SU-DHL-6 (cell line): ENCODE results near the gene C20orf96.

ENCODE experiments used
- H2AFZ ChIP-seq: fragments of 200-600 bp; sonication (generic); 2 replicates; pipeline ENCODE4 v1.6.1; 2014; ENCODE audit warnings: low read depth, mild to moderate bottlenecking, moderate library complexity, mixed read lengths, antibody characterized with exemption, low read length; ENCODE audit not compliant: severe bottlenecking
- H3F3A ChIP-seq: fragments of 200-600 bp; shearing (Covaris generic); 2 replicates; pipeline ENCODE4 v1.6.0; 2016; ENCODE audit warnings: antibody characterized with exemption, mild to moderate bottlenecking; ENCODE audit not compliant: insufficient read depth
- H3K27ac ChIP-seq: fragments of 200-600 bp; sonication (generic); 2 replicates; pipeline ENCODE4 v1.5.1; 2016; ENCODE audit warnings: low read depth, mild to moderate bottlenecking, low read length, moderate library complexity, mixed read lengths
- H3K27me3 ChIP-seq: fragments of 200-600 bp; sonication (generic), shearing (Covaris generic); 2 replicates; pipeline ENCODE4 v1.6.0; 2014; ENCODE audit warnings: mild to moderate bottlenecking, low read length
- H3K36me3 ChIP-seq: fragments of 200-600 bp; sonication (generic); 2 replicates; pipeline ENCODE4 v1.6.1; 2014; ENCODE audit warnings: mild to moderate bottlenecking, low read length, mixed read lengths
- H3K4me2 ChIP-seq: fragments of 300-600, 200-600 bp; shearing (Covaris generic), sonication (generic); 2 replicates; pipeline ENCODE4 v1.6.0; 2014; ENCODE audit warnings: low read length, low read depth, mild to moderate bottlenecking; ENCODE audit not compliant: poor library complexity, severe bottlenecking
- H3K4me3 ChIP-seq: fragments of 200-600 bp; sonication (generic); 2 replicates; pipeline ENCODE4 v1.5.1; 2014; ENCODE audit warnings: antibody characterized with exemption, low read length, mild to moderate bottlenecking, mixed read lengths; ENCODE audit not compliant: insufficient read depth, poor library complexity, severe bottlenecking
- H3K79me2 ChIP-seq: fragments of 200-600 bp; sonication (generic); 2 replicates; pipeline ENCODE4 v1.6.1; 2014; ENCODE audit warnings: mild to moderate bottlenecking, low read length, moderate library complexity; ENCODE audit not compliant: insufficient read depth
- H3K9ac ChIP-seq: fragments of 200-600 bp; sonication (generic); 2 replicates; pipeline ENCODE4 v1.7.0; 2014; ENCODE audit warnings: mild to moderate bottlenecking, low read length
- H3K9me2 ChIP-seq: fragments of 200-600 bp; sonication (generic); replicated peaks from 2 replicates; pipeline ENCODE4 v1.6.1; 2014; ENCODE audit warnings: low read length; ENCODE audit not compliant: insufficient read depth
- H3K9me3 ChIP-seq: fragments of 200-600 bp; sonication (generic); 2 replicates; pipeline ENCODE4 v1.6.1; 2014; ENCODE audit warnings: low read length, mixed read lengths; ENCODE audit not compliant: insufficient read depth
- H4K20me1 ChIP-seq: fragments of 200-600 bp; sonication (generic); 2 replicates; pipeline ENCODE4 v1.6.1; 2014; ENCODE audit warnings: low read depth, mild to moderate bottlenecking, antibody characterized with exemption, low read length, moderate library complexity, mixed read lengths
- EZH2phosphoT487 ChIP-seq: fragments of 200-600 bp; sonication (generic), shearing (Covaris generic); conservative IDR thresholded peaks from 2 replicates; pipeline ENCODE4 v1.6.1; 2018; ENCODE audit warnings: mild to moderate bottlenecking, antibody characterized with exemption, low read length, moderate library complexity, mixed read lengths
- TF ChIP-seq, protein P1 (sequence below): fragments of 200-600 bp; sonication (generic); IDR thresholded peaks from one replicate; pipeline ENCODE4 v1.5.1; 2017; ENCODE audit warnings: antibody characterized with exemption, mild to moderate bottlenecking, low read length, moderate library complexity; ENCODE audit not compliant: insufficient read depth, poor library complexity, severe bottlenecking

C20orf96 gene

GRCh38 chr20:316316-317068 lies 25.9 kb upstream of the C20orf96 start:
- Histone ChIP-seq H3K9ac (no peak overlapping the region), H3F3A (no peaks in the 10 kb centered on the region), H3K79me2 (no peaks in the 10 kb centered on the region), H4K20me1 (no peaks in the 10 kb centered on the region), H3K36me3 (no peaks in the 10 kb centered on the region), H3K4me3 (no peak overlapping the region), H3K27ac (no peak overlapping the region), H3K4me2 (no peak overlapping the region), H3K27me3 (no peaks in the 10 kb centered on the region), H3K9me2 (no peaks in the 10 kb centered on the region), H3K9me3 (no peaks in the 10 kb centered on the region), H2AFZ (no peak overlapping the region)
- no peak for TF ChIP-seq EZH2phosphoT487
- TF ChIP-seq, protein P1, sequence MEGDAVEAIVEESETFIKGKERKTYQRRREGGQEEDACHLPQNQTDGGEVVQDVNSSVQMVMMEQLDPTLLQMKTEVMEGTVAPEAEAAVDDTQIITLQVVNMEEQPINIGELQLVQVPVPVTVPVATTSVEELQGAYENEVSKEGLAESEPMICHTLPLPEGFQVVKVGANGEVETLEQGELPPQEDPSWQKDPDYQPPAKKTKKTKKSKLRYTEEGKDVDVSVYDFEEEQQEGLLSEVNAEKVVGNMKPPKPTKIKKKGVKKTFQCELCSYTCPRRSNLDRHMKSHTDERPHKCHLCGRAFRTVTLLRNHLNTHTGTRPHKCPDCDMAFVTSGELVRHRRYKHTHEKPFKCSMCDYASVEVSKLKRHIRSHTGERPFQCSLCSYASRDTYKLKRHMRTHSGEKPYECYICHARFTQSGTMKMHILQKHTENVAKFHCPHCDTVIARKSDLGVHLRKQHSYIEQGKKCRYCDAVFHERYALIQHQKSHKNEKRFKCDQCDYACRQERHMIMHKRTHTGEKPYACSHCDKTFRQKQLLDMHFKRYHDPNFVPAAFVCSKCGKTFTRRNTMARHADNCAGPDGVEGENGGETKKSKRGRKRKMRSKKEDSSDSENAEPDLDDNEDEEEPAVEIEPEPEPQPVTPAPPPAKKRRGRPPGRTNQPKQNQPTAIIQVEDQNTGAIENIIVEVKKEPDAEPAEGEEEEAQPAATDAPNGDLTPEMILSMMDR = no peak

DNA sequence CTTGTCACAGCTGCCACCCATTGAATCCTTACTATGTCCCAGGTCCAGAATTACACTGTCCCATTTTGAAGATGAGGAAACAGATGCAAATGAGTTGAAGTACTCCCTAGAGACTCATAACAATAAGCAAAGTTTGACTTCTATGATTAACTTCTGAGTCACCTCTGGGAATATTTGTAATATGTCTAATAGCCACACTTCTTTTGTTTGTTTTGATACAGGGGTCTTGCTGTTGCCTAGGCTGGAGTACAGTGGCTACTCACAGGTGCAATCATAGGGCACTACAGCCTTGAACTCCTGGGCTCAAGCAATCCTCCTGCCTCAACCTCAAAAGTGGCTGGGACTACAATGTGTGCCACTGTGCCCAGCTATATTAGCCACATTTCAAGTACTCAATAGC lies 23.4 kb upstream of the C20orf96 start:
- Histone ChIP-seq H2AFZ (no peak overlapping the region), H3K9me3 (no peaks in the 10 kb centered on the region), H3K27me3 (no peaks in the 10 kb centered on the region), H3K79me2 (no peaks in the 10 kb centered on the region), H3K4me2 (no peak overlapping the region), H3K9me2 (no peaks in the 10 kb centered on the region), H3K4me3 (no peak overlapping the region), H3K27ac (no peak overlapping the region), H3K36me3 (no peaks in the 10 kb centered on the region), H3F3A (no peaks in the 10 kb centered on the region), H3K9ac (no peak overlapping the region), H4K20me1 (no peaks in the 10 kb centered on the region)
- TF ChIP-seq, protein P1 = no peak
- no peak for TF ChIP-seq EZH2phosphoT487

DNA sequence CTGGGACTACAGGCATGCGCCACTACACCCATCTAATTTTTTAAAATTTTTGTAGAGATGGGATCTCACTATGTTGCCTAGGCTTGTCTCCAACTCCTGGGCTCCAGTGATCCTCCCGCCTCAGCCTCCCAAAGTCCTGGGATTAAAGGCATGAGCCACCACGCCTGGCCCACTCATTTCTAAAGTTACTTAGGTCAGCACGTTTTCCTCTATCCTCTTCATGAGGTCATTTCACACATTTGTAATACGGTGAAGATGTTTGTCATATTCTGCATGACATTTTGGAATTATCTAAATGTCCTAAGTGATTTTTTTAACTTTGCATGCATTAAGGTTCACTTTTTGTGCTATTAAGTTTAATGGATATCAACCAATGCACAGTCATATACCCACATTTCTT lies 22.9 kb upstream of the C20orf96 start:
- no peaks in the 10 kb centered on the region for H3F3A ChIP-seq
- H3K9me2 ChIP-seq = no peaks in the 10 kb centered on the region
- no peaks in the 10 kb centered on the region for H3K36me3 ChIP-seq
- no peak overlapping the region for H3K9ac ChIP-seq
- no peak overlapping the region for H3K27ac ChIP-seq
- no peaks in the 10 kb centered on the region for H3K27me3 ChIP-seq
- H4K20me1 ChIP-seq = no peaks in the 10 kb centered on the region
- H2AFZ ChIP-seq = no peak overlapping the region
- TF ChIP-seq EZH2phosphoT487 = no peak
- TF ChIP-seq, protein P1 = no peak
- no peaks in the 10 kb centered on the region for H3K79me2 ChIP-seq
- no peak overlapping the region for H3K4me3 ChIP-seq
- no peak overlapping the region for H3K4me2 ChIP-seq
- H3K9me3 ChIP-seq = no peaks in the 10 kb centered on the region
